Activated naive CD8-positive, alpha-beta T cell treated with anti-CD3 and anti-CD28 coated beads, Interleukin-2, amount 50 U/mL, for 24 hours (primary cell): Measurements from ENCODE around the gene TACC2.

ENCODE experiments used
- ATAC-seq: fragments of 150-1000 bp; cut with Tn5 transposase; one replicate; pipeline ENCODE4 v1.10.0; 2021
- DNase-seq: peaks from one replicate; pipeline ENCODE4 v3.0.0; 2021
- H3K27ac Mint-ChIP-seq: one replicate; pipeline ENCODE4 v1.8.0; 2021; ENCODE audit warnings: mild to moderate bottlenecking, mixed read lengths
- H3K27me3 Mint-ChIP-seq: one replicate; pipeline ENCODE4 v1.8.0; 2021; ENCODE audit warnings: mixed read lengths
- H3K36me3 Mint-ChIP-seq: one replicate; pipeline ENCODE4 v1.8.0; 2021; ENCODE audit warnings: low read depth, mixed read lengths
- H3K4me1 Mint-ChIP-seq: one replicate; pipeline ENCODE4 v1.8.0; 2021; ENCODE audit warnings: mixed read lengths
- H3K4me3 Mint-ChIP-seq: one replicate; pipeline ENCODE4 v1.8.0; 2021; ENCODE audit warnings: mild to moderate bottlenecking, moderate library complexity, mixed read lengths
- H3K9me3 Mint-ChIP-seq: one replicate; pipeline ENCODE4 v1.8.0; 2021; ENCODE audit warnings: mixed read lengths

Gene TACC2

DNA sequence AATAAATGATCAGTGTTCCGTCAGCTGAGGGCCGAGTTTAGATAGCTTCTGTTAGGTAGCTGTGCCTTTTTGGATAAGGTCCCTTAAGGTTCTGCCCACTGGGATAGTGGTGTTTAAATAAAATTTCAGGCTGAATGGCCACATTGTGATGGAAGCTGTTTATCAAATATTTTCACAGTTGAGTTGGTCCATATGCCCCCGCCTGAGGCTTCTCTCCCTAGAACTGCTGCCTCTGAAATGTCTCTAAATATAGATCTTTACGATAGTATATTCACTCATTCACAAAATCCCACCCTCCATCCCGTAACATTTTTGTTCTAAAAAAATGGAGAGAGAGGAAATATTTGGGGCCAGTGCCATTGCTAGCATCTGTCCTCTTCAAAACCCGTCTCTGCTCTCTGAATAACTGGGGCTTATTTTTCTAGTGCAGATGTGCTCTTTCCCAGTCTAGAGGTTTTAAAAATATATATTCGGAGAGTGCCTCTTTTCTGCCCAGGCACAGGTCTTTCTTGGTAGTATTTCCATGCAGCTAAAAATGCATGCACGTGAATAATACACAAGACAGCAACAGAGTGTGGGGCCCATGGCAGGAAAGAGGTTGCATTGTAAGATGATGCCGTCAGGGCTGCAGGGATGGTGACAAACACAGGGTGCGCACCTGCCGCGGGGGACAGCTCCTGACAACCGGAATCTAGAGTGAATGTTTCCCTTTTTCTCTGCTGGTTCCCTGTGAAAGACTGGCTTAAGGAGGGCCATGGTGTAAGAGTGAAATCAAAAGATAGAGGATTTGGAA, 176.7 kb downstream of the TACC2 start:
- Mint-ChIP-seq H3K4me3 (no peak overlapping the region), H3K9me3 (no peaks in the 10 kb centered on the region), H3K4me1 (peaks cover 4% of the 10 kb centered on the region), H3K27me3 (peaks cover 60% of the 10 kb centered on the region), H3K36me3 (no peaks in the 10 kb centered on the region), H3K27ac (no peak overlapping the region)
- DNase-seq: no peak
- no peak for ATAC-seq

DNA sequence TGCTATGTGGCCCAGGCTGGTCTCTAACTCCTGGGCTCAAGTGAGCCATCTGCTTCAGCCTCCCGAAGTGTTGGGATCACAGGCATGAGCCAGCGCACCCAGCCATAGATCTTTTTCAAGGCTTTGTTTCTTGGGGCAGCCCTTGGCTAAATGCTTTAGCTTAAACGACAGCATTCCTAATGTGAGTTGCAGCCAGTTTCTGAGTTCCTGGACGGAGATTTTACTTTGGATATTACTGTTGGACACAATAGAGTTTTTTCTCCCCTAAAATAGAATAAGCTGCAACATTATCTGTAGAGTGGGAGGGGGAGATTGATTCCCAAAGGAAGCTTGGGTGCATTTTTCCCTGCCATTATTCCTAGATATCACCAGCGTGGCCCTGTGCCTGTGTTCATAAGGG, 179.1 kb downstream of the TACC2 start:
- no peak overlapping the region for H3K27ac Mint-ChIP-seq
- no peaks in the 10 kb centered on the region for H3K36me3 Mint-ChIP-seq
- ATAC-seq (no peak), DNase-seq (no peak)
- H3K4me1 Mint-ChIP-seq: peaks cover 4% of the 10 kb centered on the region
- H3K27me3 Mint-ChIP-seq: peaks cover 40% of the 10 kb centered on the region
- no peak overlapping the region for H3K4me3 Mint-ChIP-seq
- H3K9me3 Mint-ChIP-seq: no peaks in the 10 kb centered on the region

DNA sequence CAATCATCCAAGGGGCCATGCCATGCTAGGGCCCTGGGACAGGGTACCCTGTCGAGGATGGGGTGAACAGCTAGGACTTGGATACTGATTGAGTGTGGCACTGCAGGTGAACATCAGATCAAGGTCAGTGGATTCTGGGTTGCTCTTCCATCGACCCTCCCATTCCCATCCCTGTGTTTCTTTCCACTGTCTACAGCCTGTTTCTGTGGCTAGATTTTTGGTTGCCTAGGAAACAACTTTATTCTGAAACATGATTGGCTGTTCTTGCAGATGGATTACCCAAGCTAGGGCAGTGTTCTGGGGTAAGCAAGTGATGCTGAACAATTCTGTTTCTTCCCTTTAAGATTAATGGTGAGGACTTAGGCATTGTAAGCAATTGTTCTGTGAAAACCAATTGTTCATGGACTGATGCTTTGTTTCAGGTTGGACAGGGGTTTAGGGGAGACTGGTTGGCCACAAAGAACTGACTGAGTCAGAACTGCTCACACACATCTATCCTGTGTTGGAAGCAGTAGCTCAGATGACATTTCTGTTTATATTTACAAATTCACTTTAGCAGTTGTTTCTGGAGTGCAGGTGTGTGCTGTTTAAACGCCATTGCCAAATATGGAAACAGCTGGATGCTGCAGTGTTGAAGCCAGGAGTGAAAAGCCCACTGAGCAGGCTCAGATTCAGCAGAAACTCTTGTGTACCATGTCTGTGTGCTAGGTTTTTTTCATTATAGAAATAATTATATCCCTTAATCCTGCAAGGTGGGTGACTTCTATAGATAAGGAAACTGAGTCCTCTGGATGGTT, 179.8 kb downstream of the TACC2 start:
- H3K4me1 Mint-ChIP-seq: peaks cover 4% of the 10 kb centered on the region
- H3K36me3 Mint-ChIP-seq: no peaks in the 10 kb centered on the region
- peaks cover 39% of the 10 kb centered on the region for H3K27me3 Mint-ChIP-seq
- H3K4me3 Mint-ChIP-seq: no peak overlapping the region
- DNase-seq: no peak
- no peak for ATAC-seq
- H3K9me3 Mint-ChIP-seq: no peaks in the 10 kb centered on the region
- no peak overlapping the region for H3K27ac Mint-ChIP-seq

DNA sequence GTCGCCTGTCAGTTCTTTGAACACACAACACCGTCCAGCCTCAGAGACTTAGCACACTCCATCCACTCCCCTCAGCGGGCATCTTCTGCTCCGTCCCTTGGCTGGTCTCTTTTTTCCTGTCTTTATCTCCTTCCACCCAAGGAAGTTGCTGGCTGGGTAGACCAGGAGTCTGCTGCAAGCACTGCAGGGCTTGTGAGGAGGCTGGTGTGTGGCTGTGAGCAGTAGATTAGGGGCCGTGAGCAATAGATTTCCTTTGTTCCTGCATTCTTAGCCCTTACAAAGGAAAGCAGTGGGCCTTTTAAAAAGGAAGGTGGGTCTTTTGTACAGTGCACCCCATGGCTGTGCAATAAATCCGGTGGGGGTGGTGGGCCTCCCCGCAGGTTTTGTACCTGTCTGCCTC, 181.8 kb downstream of the TACC2 start:
- H3K4me3 Mint-ChIP-seq: no peak overlapping the region
- ATAC-seq (no peak), DNase-seq (no peak)
- H3K27ac Mint-ChIP-seq: no peak overlapping the region
- no peaks in the 10 kb centered on the region for H3K4me1 Mint-ChIP-seq
- H3K9me3 Mint-ChIP-seq: no peaks in the 10 kb centered on the region
- H3K36me3 Mint-ChIP-seq: no peaks in the 10 kb centered on the region
- H3K27me3 Mint-ChIP-seq: peaks cover 23% of the 10 kb centered on the region

DNA sequence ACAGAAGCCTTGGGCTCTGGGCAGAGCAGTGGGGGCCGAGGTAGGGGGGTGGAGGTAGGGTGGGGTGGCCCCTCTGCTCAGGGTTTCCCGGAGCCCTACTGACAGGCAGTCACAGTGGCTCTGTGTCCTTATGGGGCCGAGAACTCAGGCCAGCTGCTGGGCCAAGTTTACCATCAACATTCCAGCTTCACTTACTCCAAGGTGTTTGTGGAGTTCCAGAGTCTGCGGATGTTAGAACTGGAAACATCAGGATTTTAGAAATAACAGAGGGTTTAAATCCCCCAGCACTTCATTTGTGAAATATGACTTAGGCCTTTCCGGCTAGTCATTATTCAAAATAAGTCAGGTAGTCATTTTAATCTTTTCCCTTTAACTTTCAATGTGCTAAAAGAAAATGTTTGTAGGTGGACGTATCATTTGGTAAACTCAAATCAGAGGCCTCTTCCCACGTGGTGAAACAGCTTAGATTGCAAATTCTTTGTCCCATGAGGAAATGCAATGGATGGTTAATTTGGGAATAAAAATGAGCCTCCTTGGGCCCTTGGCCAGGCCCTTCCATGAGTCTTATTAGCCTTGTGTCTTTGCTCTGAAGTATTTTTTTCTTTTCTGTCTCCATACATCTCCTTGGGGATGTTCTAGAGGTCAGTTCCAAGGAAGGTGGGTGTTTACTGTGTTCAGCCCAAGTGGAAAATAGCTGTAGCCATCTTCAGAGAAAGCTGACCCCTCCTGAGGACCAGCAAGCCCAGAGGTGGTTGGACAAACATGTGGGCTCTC, 182.5 kb downstream of the TACC2 start:
- ATAC-seq: no peak
- Mint-ChIP-seq H3K9me3 (no peaks in the 10 kb centered on the region), H3K4me1 (no peaks in the 10 kb centered on the region), H3K4me3 (no peak overlapping the region), H3K36me3 (no peaks in the 10 kb centered on the region), H3K27me3 (peaks cover 16% of the 10 kb centered on the region), H3K27ac (no peak overlapping the region)
- DNase-seq: no peak

DNA sequence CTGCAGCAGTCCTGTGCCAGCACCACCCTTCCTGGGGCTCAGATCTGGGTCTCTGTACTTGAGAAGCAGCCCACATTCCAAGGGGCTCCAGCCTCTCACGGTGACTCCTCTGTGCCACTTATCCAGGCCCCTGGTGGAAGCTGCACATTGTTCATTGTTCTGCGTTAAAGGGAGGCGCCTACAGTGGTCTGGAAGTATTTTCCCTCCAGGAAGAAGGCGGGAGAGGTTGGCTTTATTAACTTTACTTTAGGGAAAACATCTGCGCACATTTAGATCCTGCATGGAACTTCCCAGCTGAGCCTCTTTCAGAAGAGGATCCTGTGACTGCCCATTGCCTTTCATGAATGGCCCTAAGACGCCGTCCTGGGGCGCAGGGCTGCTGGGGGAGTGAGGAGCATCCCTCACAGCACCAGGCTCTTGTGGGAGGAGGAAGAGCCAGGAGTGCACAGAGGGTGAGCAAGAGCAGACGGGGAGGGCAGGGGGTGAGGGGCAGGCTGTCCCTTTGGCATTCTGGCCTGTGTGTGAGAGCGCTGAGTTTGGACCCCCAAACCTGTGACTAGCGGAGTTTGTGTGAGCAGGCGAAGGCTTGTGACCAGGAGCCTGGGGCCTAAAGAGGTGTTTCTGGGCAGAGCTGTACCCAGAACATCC, 183.5 kb downstream of the TACC2 start:
- H3K27ac Mint-ChIP-seq: no peak overlapping the region
- no peak for ATAC-seq
- DNase-seq: no peak
- peaks cover 13% of the 10 kb centered on the region for H3K27me3 Mint-ChIP-seq
- no peak overlapping the region for H3K4me3 Mint-ChIP-seq
- H3K9me3 Mint-ChIP-seq: no peaks in the 10 kb centered on the region
- no peaks in the 10 kb centered on the region for H3K4me1 Mint-ChIP-seq
- no peaks in the 10 kb centered on the region for H3K36me3 Mint-ChIP-seq

DNA sequence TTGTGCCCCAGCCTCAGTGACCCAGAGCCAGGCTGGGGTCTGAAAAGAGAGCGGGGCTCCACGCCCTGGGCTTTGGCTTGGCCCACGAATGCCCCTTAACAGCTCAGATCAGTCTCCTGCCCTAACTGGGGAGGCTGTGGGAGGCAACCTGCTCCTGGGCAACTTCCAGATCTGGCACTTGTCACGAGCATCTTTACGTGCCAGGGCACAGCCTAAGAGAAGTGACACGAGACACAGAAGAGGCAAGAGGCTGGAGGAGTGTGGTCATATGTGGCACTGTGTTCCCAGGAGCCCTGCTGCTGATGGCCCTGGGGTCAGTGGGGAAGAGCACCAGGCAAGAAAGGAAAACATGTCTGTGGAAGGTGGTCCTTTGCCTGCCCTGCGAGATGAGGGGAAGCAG, 184.4 kb downstream of the TACC2 start:
- H3K27ac Mint-ChIP-seq: no peak overlapping the region
- no peak overlapping the region for H3K4me3 Mint-ChIP-seq
- no peaks in the 10 kb centered on the region for H3K9me3 Mint-ChIP-seq
- H3K36me3 Mint-ChIP-seq: no peaks in the 10 kb centered on the region
- ATAC-seq: no peak
- no peak for DNase-seq
- no peaks in the 10 kb centered on the region for H3K4me1 Mint-ChIP-seq
- peaks cover 10% of the 10 kb centered on the region for H3K27me3 Mint-ChIP-seq

DNA sequence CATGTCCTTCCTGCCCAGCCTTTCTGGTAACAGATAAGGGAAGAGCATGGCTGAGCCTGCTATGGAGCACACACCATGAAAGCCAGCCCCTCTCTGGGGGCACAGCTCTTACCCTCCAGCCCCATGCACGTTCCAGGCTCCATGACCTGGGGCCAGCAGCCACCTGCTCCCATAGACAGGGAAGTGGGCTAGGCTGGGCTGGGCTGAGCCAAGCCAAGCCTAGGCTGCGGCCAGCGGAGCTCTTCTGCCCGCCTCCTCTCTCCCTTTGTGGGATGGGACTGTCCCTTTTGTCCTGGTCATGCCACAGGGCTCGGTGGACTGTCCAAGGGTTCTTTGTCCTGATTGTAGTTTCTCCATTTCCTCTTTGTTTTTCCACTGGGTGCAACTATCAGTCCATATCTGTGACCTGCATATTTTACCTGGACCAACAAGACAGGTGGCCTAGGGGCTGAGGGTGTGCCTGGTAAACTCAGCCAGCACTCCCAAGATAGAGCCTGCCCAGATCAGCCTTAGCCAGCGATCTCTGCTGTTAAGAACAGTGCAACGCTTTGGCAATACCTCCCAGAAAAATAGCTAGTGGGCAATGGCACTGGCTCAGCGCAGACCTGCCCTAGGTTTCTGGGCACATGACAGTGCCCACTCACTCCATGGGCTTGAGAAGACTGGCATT, 184.9 kb downstream of the TACC2 start:
- no peaks in the 10 kb centered on the region for H3K9me3 Mint-ChIP-seq
- H3K27me3 Mint-ChIP-seq: peaks cover 8% of the 10 kb centered on the region
- no peak for ATAC-seq
- no peaks in the 10 kb centered on the region for H3K4me1 Mint-ChIP-seq
- H3K4me3 Mint-ChIP-seq: no peak overlapping the region
- H3K36me3 Mint-ChIP-seq: no peaks in the 10 kb centered on the region
- no peak for DNase-seq
- no peak overlapping the region for H3K27ac Mint-ChIP-seq

DNA sequence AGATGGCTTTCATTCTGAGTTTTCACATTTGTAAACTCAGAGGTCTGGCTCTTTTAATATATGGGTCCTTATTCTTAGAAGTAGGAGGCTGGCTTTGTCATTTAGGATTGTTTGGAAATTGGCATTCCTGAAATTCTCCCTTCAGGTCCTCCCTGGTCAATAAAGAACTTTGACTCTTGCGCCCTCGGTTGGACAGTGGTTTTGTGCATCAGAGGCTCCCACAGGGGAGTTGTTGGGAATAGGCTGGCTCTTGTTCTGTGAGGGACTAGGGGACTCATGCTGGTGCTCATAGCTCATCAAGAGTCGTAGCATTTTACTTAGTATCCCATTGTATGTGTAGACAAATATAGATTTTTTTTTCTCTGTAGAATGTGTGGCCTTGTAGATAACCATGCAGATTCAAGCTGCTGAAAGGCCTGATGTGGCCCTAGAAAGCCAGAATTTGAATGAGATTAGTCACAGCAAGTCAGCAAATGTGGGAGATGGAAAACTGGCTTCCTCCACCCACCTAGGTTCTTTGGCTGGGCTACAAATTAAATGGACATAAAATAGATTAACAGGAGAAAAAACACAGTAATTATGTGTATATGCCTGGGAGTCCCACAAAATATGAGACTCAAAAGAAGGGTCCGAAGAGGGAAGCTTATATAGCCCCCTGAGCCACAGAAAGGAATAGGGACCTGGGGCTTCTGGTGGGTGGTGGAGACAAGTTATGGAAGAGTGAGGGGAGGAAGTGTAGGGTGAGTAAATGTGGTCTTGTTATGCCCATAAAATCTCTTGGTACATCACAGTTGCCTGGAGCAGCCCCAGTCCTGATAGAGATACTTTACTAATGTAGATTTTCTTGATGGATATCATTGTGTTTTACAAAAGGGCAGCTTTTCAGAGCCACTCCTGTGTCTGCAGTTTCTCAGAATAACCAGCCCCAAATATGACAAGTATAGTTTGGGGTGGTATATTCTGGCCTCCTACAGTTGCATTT, 187.6 kb downstream of the TACC2 start:
- Mint-ChIP-seq H3K4me3 (no peak overlapping the region), H3K27me3 (peaks cover 9% of the 10 kb centered on the region), H3K4me1 (no peaks in the 10 kb centered on the region), H3K27ac (no peak overlapping the region), H3K36me3 (no peaks in the 10 kb centered on the region), H3K9me3 (no peaks in the 10 kb centered on the region)
- no peak for DNase-seq
- ATAC-seq: no peak

DNA sequence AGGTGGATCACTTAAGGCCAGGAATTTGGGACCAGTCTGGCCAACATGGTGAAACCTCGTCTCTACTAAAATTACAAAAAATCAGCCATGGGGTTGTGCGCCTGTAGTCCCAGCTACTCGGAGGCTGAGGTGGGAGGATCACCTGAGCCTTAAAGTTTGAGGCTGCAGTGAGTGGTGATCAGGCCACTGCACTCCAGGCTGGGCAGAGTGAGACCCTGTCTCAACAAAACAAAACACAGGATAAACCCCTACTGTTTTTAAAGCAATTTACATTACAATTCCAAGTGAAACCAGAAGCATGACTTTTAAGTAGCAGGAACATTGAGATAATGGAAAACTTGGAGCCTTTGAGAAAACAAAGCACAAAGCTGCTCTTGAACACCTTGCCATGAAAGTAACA, 189.7 kb downstream of the TACC2 start:
- Mint-ChIP-seq H3K9me3 (no peaks in the 10 kb centered on the region), H3K27me3 (peaks cover 7% of the 10 kb centered on the region), H3K4me1 (no peaks in the 10 kb centered on the region), H3K36me3 (no peaks in the 10 kb centered on the region), H3K4me3 (no peak overlapping the region), H3K27ac (no peak overlapping the region)
- no peak for ATAC-seq
- no peak for DNase-seq

DNA sequence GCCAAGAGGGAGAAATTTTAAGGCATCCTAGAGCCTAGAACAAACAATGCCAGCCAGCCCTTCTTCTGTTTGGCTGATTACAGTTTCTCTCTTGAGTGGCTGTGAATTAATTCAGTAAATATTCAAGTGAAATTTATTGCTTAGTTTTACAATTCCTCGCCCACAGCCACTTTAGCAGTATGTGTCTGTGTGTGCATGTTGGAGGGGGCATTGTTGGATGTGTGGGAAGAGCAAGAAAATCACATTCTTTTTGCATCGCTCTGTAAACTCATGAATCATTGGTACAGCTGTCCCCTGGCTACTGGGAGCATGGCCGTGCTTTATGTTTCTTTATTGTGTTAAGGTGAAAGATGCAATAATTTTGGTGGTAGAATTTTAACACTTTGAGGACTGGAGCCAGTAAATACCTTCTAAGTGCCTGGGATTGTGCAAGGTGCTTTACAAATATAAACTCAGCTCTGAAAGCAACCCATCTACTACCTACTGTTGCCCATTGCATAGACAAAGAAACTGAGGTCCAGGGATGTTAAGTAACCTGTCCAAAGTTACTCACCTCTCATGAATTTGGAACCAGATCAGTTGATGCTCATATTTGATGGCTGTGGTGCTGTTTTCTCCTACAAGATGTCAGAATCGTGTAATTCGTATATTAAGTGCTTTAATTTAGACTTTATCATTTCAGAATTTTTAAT, 192.2 kb downstream of the TACC2 start:
- no peak for DNase-seq
- H3K9me3 Mint-ChIP-seq: no peaks in the 10 kb centered on the region

DNA sequence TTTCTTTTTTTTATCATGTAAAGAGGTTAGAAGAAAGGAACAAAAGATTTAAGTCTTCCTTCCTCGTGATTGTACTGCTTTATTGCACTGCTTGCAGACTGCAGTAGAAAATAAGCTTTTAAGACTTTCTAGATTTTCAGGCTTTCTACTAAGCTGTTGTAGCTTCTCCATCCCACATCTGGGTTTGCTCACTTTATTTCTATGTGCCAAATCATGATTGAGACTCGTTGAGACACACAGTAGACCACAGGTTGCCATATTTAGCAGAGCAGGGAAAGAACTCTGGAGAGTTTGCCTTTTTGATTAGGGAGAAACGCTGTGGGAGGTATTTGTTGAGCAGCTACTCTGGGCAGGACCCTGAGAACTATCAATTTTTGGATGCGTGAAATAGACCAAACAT, 192.9 kb downstream of the TACC2 start:
- no peak overlapping the region for H3K27ac Mint-ChIP-seq
- H3K4me1 Mint-ChIP-seq: no peaks in the 10 kb centered on the region
- ATAC-seq: no peak
- H3K4me3 Mint-ChIP-seq: no peak overlapping the region
- no peaks in the 10 kb centered on the region for H3K9me3 Mint-ChIP-seq
- DNase-seq: no peak
- H3K36me3 Mint-ChIP-seq: no peaks in the 10 kb centered on the region
- peaks cover 4% of the 10 kb centered on the region for H3K27me3 Mint-ChIP-seq

More for the DNA sequence above, 192.2 kb downstream of the TACC2 start:
- Mint-ChIP-seq H3K27ac (no peak overlapping the region), H3K4me1 (no peaks in the 10 kb centered on the region), H3K27me3 (peaks cover 4% of the 10 kb centered on the region), H3K36me3 (no peaks in the 10 kb centered on the region), H3K4me3 (no peak overlapping the region)
- no peak for ATAC-seq

DNA sequence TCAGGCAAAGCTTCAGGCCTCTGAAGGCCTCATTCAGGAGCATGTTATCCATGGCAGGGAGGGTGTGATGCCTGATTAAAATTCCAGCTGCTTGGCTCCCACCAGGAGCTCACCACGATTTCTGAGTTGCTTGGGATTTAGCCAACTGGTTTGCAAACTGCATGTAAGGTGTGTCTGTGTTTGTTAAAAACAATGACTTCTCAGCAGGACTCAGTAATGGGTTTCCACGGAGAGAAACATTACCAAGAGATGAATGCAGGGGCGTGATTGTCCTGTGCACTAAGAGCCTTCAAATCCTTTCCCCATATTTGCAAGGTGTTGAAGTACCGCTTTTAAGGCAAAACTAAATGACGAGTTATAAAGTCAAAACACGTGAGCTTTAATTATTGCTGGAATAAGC, 193.3 kb downstream of the TACC2 start:
- H3K27ac Mint-ChIP-seq: no peak overlapping the region
- ATAC-seq (no peak), DNase-seq (no peak)
- H3K27me3 Mint-ChIP-seq: peaks cover 2% of the 10 kb centered on the region
- no peaks in the 10 kb centered on the region for H3K9me3 Mint-ChIP-seq
- H3K4me1 Mint-ChIP-seq: no peaks in the 10 kb centered on the region
- H3K36me3 Mint-ChIP-seq: no peaks in the 10 kb centered on the region
- H3K4me3 Mint-ChIP-seq: no peak overlapping the region
